Transverse colon (tissue), 4 donors: ENCODE results near the gene ADCY5. TPM values are rescaled to one million over a fixed set of nuclear protein-coding genes. Genes with fewer than 3 reads are reported as not detected.

ENCODE experiments used
- DNase-seq: peaks from one replicate; pipeline ENCODE4 v3.0.0-alpha.2; 2019
- H3K27ac ChIP-seq, 4 donors: fragments of 200-600 bp; sonication (generic); 2 replicates each; pipeline ENCODE4 v1.5.1; 2016 to 2018; ENCODE audit warnings: inconsistent platforms in 4 of 4
- H3K27me3 ChIP-seq: fragments of 200-600 bp; sonication (generic); 2 replicates; pipeline ENCODE4 v1.5.1; 2017; ENCODE audit warnings: inconsistent platforms
- H3K36me3 ChIP-seq, 4 donors: fragments of 200-600 bp; sonication (generic); 2 replicates each; pipeline ENCODE4 v1.5.1; 2017 to 2019; ENCODE audit warnings: inconsistent platforms in 4 of 4
- H3K4me1 ChIP-seq, 4 donors: fragments of 200-600 bp; sonication (generic); 2 replicates each; pipeline ENCODE4 v1.5.1; 2017 to 2020; ENCODE audit warnings: inconsistent platforms in 4 of 4
- H3K4me3 ChIP-seq, 4 donors: fragments of 200-600 bp; sonication (generic); 1 replicate in 1 of 4; 2 replicates in 3 of 4; pipeline versions ENCODE4 v1.5.1 to v1.6.1; 2017 to 2019; ENCODE audit warnings: inconsistent platforms in 4 of 4
- H3K9me3 ChIP-seq, 2 donors: fragments of 200-600 bp; sonication (generic); 2 replicates each; pipeline ENCODE4 v1.5.1; 2017 to 2019; ENCODE audit warnings: inconsistent platforms in 2 of 2
- CTCF ChIP-seq, 5 experiments: fragments of 200-600 bp in 3 of 5; fragments of 450-650 bp in 2 of 5; sonication (generic) in 3 of 5; IDR thresholded peaks; 1 replicate in 2 of 5; 2 replicates in 3 of 5; pipeline ENCODE4 v1.5.1; 2016 to 2017; ENCODE audit warnings: antibody characterized with exemption in 5 of 5, inconsistent platforms in 3 of 5, mild to moderate bottlenecking in 2 of 5, moderate library complexity in 1 of 5
- EP300 ChIP-seq: sonication (generic); formaldehyde crosslinking; IDR thresholded peaks from one replicate; pipeline ENCODE4 v1.6.1; 2017; ENCODE audit warnings: antibody characterized with exemption, low read depth
- POLR2A ChIP-seq: fragments of 450-650 bp; IDR thresholded peaks from one replicate; pipeline ENCODE4 v1.6.1; 2016; ENCODE audit warnings: antibody characterized with exemption, mild to moderate bottlenecking, moderate library complexity
- POLR2AphosphoS5 ChIP-seq, 3 donors: sonication (generic); formaldehyde crosslinking; IDR thresholded peaks; one replicate each; pipeline ENCODE4 v1.6.1; 2016; ENCODE audit warnings: antibody characterized with exemption in 3 of 3
- WGBS, 2 donors: methylation state at CpG; one replicate each; pipeline ENCODE4 v1.1.5; 2018; ENCODE audit warnings: low coverage in 1 of 2; 5-methylcytosine and 5-hydroxymethylcytosine counted together
- in situ Hi-C, 4 donors: fragments of 200-750 bp; cut with MboI; loops; one replicate each; pipeline versions ENCODE4 v1.15.0 to v1.15.1; 2017; ENCODE audit warnings: low sequenced_read_pairs in 3 of 4, low pct_ligation_motif_present in 1 of 4, low pct_unique_long_range_greater_than_20kb in 1 of 4
- intact Hi-C: fragments of 100-400 bp; cut with DNase I; formaldehyde crosslinking; loops from one replicate; pipeline ENCODE4 v1.15.1; 2023; ENCODE audit warnings: low total_unique reads
- total RNA-seq, 4 donors: library from RNA; depleted of rRNA; stranded (reverse); fragments of >200 nt; gene quantifications; one replicate each; pipeline ENCODE4 v1.1.0, GENCODE V29; 2016

The ADCY5 gene
- 10 to 100 TPM; 13.9 to 42.0 (median 28.6) TPM for total RNA-seq

GRCh38 chr3:123448536-123449101 is at the start of gene ADCY5:
TSS of gene ADCY5 (minus strand) at chr3:123449090. CDS start at chr3:123448545, 545 bp downstream.
- intact Hi-C loops, result loop anchor here (5.0 to 10.0 kb wide), 2 partner anchors 74 to 116 kb away; no protein-coding TSS in a partner anchor
- Histone ChIP-seq H3K9me3 (no peaks in the 10 kb centered on the region), H3K4me1 (peaks cover 0 to 25% (median 18%) of the 10 kb centered on the region in 4 donors), H3K27ac (peak within 1 kb of the TSS; percentile 83 to 90 (median 88)), H3K27me3 (peaks cover 61% of the 10 kb centered on the region), H3K4me3 (peak within 1 kb of the TSS; percentile 59 to 82 (median 68)), H3K36me3 (no peaks in the 10 kb centered on the region)
- in situ Hi-C loops, result no loop called here
- peak; percentile 33 for DNase-seq
- TF ChIP-seq POLR2AphosphoS5 (IDR thresholded peaks at IDR 0.05) (no peak), EP300 (no peak), CTCF (IDR thresholded peaks at IDR 0.05) (no peak), POLR2A (no peak)
- 3% methylated on average over 48 of the region's 67 CpGs; no CpG with 5 or more reads in 1 of the 2 donors for WGBS, 2 donors

GRCh38 chr3:123493912-123494311 is 45.0 kb upstream of the ADCY5 start:
- intact Hi-C loops, result no loop called here
- Histone ChIP-seq H3K27me3 (no peaks in the 10 kb centered on the region), H3K27ac (no peak overlapping the region), H3K4me3 (no peak overlapping the region), H3K9me3 (no peaks in the 10 kb centered on the region), H3K36me3 (peaks cover 0 to 16% (median 3%) of the 10 kb centered on the region in 4 donors), H3K4me1 (peaks cover 0 to 9% (median 1%) of the 10 kb centered on the region in 4 donors)
- no peak for DNase-seq
- in situ Hi-C loops, result loop anchor here in 2 of 4 donors (5.0 to 25.0 kb wide), 2 partner anchors 157 to 167 kb away; no protein-coding TSS in a partner anchor
- TF ChIP-seq POLR2AphosphoS5 (IDR thresholded peaks at IDR 0.05) (no peak), EP300 (no peak), CTCF (IDR thresholded peaks at IDR 0.05) (no peak), POLR2A (no peak)
- WGBS, 2 donors, result 86 to 91% methylated on average over 4 of the region's 4 CpGs

DNA sequence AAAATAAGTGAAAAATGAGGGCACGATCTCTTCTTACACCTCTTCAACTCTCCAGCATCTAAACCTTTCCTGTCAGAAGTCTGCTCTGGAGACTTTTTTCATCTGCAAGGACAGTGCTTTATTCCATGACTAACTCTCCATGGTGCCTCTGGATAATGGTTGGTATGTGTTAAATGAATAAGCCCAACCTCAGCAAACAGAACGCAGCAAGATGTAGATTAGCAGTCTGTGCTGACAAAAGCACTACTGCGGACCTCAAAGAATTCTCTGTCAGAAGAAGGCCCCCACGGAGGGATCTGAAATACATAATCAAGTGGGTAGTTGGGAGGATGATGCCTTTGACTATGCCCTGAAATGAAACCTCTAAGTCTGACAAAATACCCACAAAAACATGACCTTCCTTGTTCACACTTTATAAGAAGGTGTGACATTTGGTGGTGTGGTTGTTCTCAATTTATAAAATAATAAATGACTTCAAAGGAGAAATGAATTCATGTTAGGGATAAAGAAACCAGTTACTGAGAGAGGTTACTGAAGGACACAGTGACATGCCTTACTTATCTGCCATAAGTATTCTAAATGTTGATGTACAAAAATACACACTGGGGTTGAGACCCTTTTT is 43.2 kb upstream of the ADCY5 start:
- TF ChIP-seq CTCF (IDR thresholded peaks at IDR 0.05), result no peak
- no peak for TF ChIP-seq EP300
- no peak for TF ChIP-seq POLR2AphosphoS5 (IDR thresholded peaks at IDR 0.05)
- no peak for TF ChIP-seq POLR2A
- WGBS, 2 donors, result 84 to 100% methylated on average over 1 to 4 of the region's 4 CpGs
- in situ Hi-C loops (loop anchor here in 2 of 4 donors (5.0 to 25.0 kb wide), 2 partner anchors 155 to 165 kb away; no protein-coding TSS in a partner anchor), intact Hi-C loops (no loop called here)
- Histone ChIP-seq H3K4me3 (no peak overlapping the region), H3K36me3 (peaks cover 0 to 7% (median 0%) of the 10 kb centered on the region in 4 donors), H3K27ac (no peak overlapping the region), H3K9me3 (no peaks in the 10 kb centered on the region), H3K4me1 (peaks cover 0 to 6% (median 0%) of the 10 kb centered on the region in 4 donors), H3K27me3 (no peaks in the 10 kb centered on the region)
- DNase-seq, result no peak

- peak; percentile 68 for DNase-seq
- WGBS, 2 donors, result 6 to 13% methylated on average over 8 of the region's 8 CpGs
- H3K36me3 ChIP-seq, result peaks cover 0 to 4% (median 0%) of the 10 kb centered on the region in 4 donors
- H3K4me3 ChIP-seq, result no peak overlapping the region
- H3K4me1 ChIP-seq, result peaks cover 0 to 6% (median 0%) of the 10 kb centered on the region in 4 donors
- no peak for TF ChIP-seq EP300
- TF ChIP-seq CTCF (IDR thresholded peaks at IDR 0.05), result peak; percentile 85 to 92 (median 87)
- intact Hi-C loops, result loop anchor here (2.0 kb wide), 1 partner anchor 161 kb away; no protein-coding TSS in a partner anchor
- peak overlapping the region in 2 of 4 donors; percentile 33 to 40 for H3K27ac ChIP-seq
- in situ Hi-C loops, result loop anchor here (5.0 to 25.0 kb wide), 4 partner anchors 152 to 165 kb away; no protein-coding TSS in a partner anchor
- H3K27me3 ChIP-seq, result no peaks in the 10 kb centered on the region
- H3K9me3 ChIP-seq, result no peaks in the 10 kb centered on the region
Measured at GRCh38 chr3:123489400-123490004, 40.6 kb upstream of the ADCY5 start.
